Central memory CD8-positive, alpha-beta T cell (primary cell): ENCODE results near the gene LAMP2.

Experiments
- ATAC-seq: fragments of 150-1000 bp; cut with Tn5 transposase; replicated peaks from 2 replicates; pipeline ENCODE4 v1.10.0; 2022; ENCODE audit warnings: mild to moderate bottlenecking, moderate FRiP score, moderate number of reproducible peaks; ENCODE audit not compliant: poor library complexity, severe bottlenecking; ENCODE audit errors: extremely low read depth
- DNase-seq, 2 donors: peaks; one replicate each; pipeline ENCODE4 v3.0.0; 2021; ENCODE audit warnings: low spot score in 2 of 2
- H3K27ac Mint-ChIP-seq: one replicate; pipeline ENCODE4 v1.8.0; 2022; ENCODE audit warnings: low read depth, mild to moderate bottlenecking, moderate library complexity, mixed read lengths
- H3K27me3 Mint-ChIP-seq: one replicate; pipeline ENCODE4 v1.8.0; 2022; ENCODE audit warnings: mixed read lengths
- H3K36me3 Mint-ChIP-seq: one replicate; pipeline ENCODE4 v1.8.0; 2022; ENCODE audit warnings: mild to moderate bottlenecking, moderate library complexity, mixed read lengths; ENCODE audit not compliant: insufficient read depth
- H3K4me1 Mint-ChIP-seq: one replicate; pipeline ENCODE4 v1.8.0; 2022; ENCODE audit warnings: mixed read lengths
- H3K4me3 Mint-ChIP-seq: one replicate; pipeline ENCODE4 v1.8.0; 2022; ENCODE audit warnings: mild to moderate bottlenecking, moderate library complexity, mixed read lengths
- H3K9me3 Mint-ChIP-seq: one replicate; pipeline ENCODE4 v1.8.0; 2022; ENCODE audit warnings: mixed read lengths

The LAMP2 gene

GRCh38 chrX:120450163-120450562, 18.9 kb downstream of the LAMP2 start:
- Mint-ChIP-seq H3K4me1 (peaks cover 6% of the 10 kb centered on the region), H3K27me3 (no peaks in the 10 kb centered on the region), H3K27ac (no peak overlapping the region), H3K9me3 (no peaks in the 10 kb centered on the region), H3K4me3 (no peak overlapping the region), H3K36me3 (peaks cover 26% of the 10 kb centered on the region)
- ATAC-seq: no peak
- DNase-seq: no peak

DNA sequence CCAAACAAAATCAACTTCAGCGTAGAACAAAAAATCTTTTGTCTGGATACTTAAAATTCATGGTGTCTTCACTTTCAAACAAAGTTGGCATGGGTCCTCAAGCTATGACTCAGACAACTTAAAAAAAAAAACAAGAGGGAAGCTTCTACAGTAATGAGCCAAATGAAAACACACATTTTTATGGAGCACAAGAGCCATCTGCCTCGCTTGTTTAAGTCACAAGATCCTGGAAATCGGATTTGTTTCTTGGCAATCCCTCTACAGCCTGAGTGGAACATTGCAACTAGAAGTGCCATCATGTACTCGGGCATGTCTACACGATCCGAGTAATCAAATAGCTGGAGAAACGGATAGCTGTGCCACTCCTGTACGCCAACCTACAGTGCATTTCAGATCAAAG, 22.6 kb downstream of the LAMP2 start:
- H3K27ac Mint-ChIP-seq: no peak overlapping the region
- H3K36me3 Mint-ChIP-seq: peaks cover 37% of the 10 kb centered on the region
- no peaks in the 10 kb centered on the region for H3K27me3 Mint-ChIP-seq
- H3K4me1 Mint-ChIP-seq: peaks cover 5% of the 10 kb centered on the region
- H3K9me3 Mint-ChIP-seq: no peaks in the 10 kb centered on the region
- DNase-seq (no peak), ATAC-seq (no peak)
- no peak overlapping the region for H3K4me3 Mint-ChIP-seq

- H3K27me3 Mint-ChIP-seq: no peaks in the 10 kb centered on the region
- H3K4me1 Mint-ChIP-seq: peaks cover 5% of the 10 kb centered on the region
- no peak overlapping the region for H3K4me3 Mint-ChIP-seq
Observed at GRCh38 chrX:120439921-120440320, 29.2 kb downstream of the LAMP2 start.

GRCh38 chrX:120429776-120430540, 39.1 kb downstream of the LAMP2 start:
- DNase-seq (no peak), ATAC-seq (no peak)
- Mint-ChIP-seq H3K4me1 (peaks cover 12% of the 10 kb centered on the region), H3K27ac (peak overlapping the region; percentile 56), H3K4me3 (no peak overlapping the region), H3K36me3 (peaks cover 3% of the 10 kb centered on the region), H3K27me3 (no peaks in the 10 kb centered on the region), H3K9me3 (no peaks in the 10 kb centered on the region)

More at GRCh38 chrX:120439921-120440320, 29.2 kb downstream of the LAMP2 start:
- Mint-ChIP-seq H3K9me3 (no peaks in the 10 kb centered on the region), H3K27ac (no peak overlapping the region), H3K36me3 (peaks cover 24% of the 10 kb centered on the region)
- ATAC-seq: no peak
- DNase-seq: no peak

- H3K4me3 Mint-ChIP-seq: no peak overlapping the region
- H3K27ac Mint-ChIP-seq: no peak overlapping the region
- H3K9me3 Mint-ChIP-seq: no peaks in the 10 kb centered on the region
Observed at GRCh38 chrX:120428309-120428708, 40.8 kb downstream of the LAMP2 start.

DNA sequence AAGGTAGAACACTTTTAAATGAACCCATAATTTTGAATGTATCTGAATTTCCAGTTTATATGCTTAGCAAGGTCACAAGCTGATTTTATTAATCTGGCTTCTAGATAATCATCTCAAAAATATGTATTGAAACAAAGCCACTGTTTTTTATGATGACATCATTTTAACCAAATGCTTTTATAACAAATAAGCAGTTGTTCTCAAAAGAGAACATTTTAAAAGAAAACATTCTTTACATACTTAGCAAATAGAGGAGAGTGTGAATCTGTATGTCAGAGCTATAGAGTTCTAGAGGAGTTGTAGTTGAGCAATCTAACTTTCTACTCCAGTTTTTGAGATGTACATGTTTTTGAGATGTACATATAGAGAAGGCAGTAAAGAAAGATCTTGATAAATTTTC, 42.5 kb downstream of the LAMP2 start:
- no peak for ATAC-seq

More at GRCh38 chrX:120428309-120428708, 40.8 kb downstream of the LAMP2 start:
- DNase-seq: no peak
- H3K27me3 Mint-ChIP-seq: no peaks in the 10 kb centered on the region
- H3K4me1 Mint-ChIP-seq: peaks cover 12% of the 10 kb centered on the region
- peaks cover 5% of the 10 kb centered on the region for H3K36me3 Mint-ChIP-seq
- ATAC-seq: no peak

GRCh38 chrX:120419463-120419862, 49.6 kb downstream of the LAMP2 start:
- DNase-seq (no peak), ATAC-seq (no peak)
- H3K4me3 Mint-ChIP-seq: no peak overlapping the region
- no peaks in the 10 kb centered on the region for H3K27me3 Mint-ChIP-seq
- H3K27ac Mint-ChIP-seq: no peak overlapping the region
- H3K36me3 Mint-ChIP-seq: peaks cover 3% of the 10 kb centered on the region
- no peaks in the 10 kb centered on the region for H3K9me3 Mint-ChIP-seq
- H3K4me1 Mint-ChIP-seq: no peaks in the 10 kb centered on the region

More for the DNA sequence above, 42.5 kb downstream of the LAMP2 start:
- H3K9me3 Mint-ChIP-seq: no peaks in the 10 kb centered on the region
- peaks cover 3% of the 10 kb centered on the region for H3K36me3 Mint-ChIP-seq
- H3K4me3 Mint-ChIP-seq: no peak overlapping the region
- H3K27me3 Mint-ChIP-seq: no peaks in the 10 kb centered on the region
- peaks cover 5% of the 10 kb centered on the region for H3K4me1 Mint-ChIP-seq
- no peak overlapping the region for H3K27ac Mint-ChIP-seq
- DNase-seq: no peak

DNA sequence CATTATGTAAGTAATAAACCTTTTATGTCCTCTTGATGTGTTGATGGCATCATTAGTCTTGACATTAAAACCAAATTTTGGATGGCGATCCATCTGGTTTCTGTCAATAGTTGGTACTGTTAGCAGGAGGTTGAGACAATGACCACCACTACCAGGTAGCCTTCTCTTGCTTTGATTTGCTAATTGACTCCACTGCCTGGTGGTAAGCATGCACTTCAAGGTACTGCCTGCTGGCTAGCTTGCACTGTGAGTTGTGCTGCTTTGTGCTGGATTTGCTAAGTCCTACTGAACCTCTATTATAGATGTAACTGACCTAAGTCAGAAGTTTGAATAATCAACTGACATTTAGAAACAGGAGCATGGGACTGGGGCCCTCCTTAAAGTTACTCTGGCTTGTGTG, 60.9 kb downstream of the LAMP2 start:
- Mint-ChIP-seq H3K4me3 (no peak overlapping the region), H3K9me3 (no peaks in the 10 kb centered on the region), H3K4me1 (no peaks in the 10 kb centered on the region), H3K36me3 (no peaks in the 10 kb centered on the region), H3K27ac (no peak overlapping the region), H3K27me3 (peaks cover 15% of the 10 kb centered on the region)
- no peak for ATAC-seq
- no peak for DNase-seq

GRCh38 chrX:120406638-120407037, 62.5 kb downstream of the LAMP2 start:
- no peaks in the 10 kb centered on the region for H3K4me1 Mint-ChIP-seq
- no peak for ATAC-seq
- H3K9me3 Mint-ChIP-seq: no peaks in the 10 kb centered on the region
- H3K27me3 Mint-ChIP-seq: peaks cover 15% of the 10 kb centered on the region
- no peaks in the 10 kb centered on the region for H3K36me3 Mint-ChIP-seq
- H3K27ac Mint-ChIP-seq: no peak overlapping the region
- DNase-seq: no peak
- H3K4me3 Mint-ChIP-seq: no peak overlapping the region

- Mint-ChIP-seq H3K4me3 (no peak overlapping the region), H3K36me3 (no peaks in the 10 kb centered on the region), H3K9me3 (no peaks in the 10 kb centered on the region), H3K4me1 (no peaks in the 10 kb centered on the region), H3K27me3 (no peaks in the 10 kb centered on the region), H3K27ac (no peak overlapping the region)
- no peak for DNase-seq
- no peak for ATAC-seq
Observed at GRCh38 chrX:120402369-120402768, 66.7 kb downstream of the LAMP2 start.

DNA sequence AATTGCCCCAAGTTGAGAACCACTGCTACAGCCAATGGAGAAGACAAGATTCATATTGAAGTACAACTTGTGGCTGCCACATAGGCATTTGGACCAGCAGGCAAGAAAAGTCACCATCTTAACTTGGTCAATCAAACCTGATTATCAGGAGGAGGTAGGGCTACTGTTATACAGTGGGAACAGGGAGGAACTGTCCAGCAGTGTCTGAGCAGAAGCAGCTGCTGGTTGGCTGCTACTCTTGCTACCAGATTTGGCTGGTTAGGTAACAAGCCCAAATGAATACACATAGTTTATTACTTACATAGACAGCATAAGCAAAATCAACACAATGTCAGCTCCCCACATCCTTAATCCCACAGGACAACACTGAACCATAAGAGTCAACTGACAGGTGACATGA, 67.8 kb downstream of the LAMP2 start:
- no peaks in the 10 kb centered on the region for H3K27me3 Mint-ChIP-seq
- H3K4me3 Mint-ChIP-seq: no peak overlapping the region
- ATAC-seq: no peak
- H3K4me1 Mint-ChIP-seq: no peaks in the 10 kb centered on the region
- H3K36me3 Mint-ChIP-seq: no peaks in the 10 kb centered on the region
- DNase-seq: no peak
- H3K9me3 Mint-ChIP-seq: no peaks in the 10 kb centered on the region
- no peak overlapping the region for H3K27ac Mint-ChIP-seq

GRCh38 chrX:120380699-120381098, 88.4 kb downstream of the LAMP2 start:
- Mint-ChIP-seq H3K27ac (no peak overlapping the region), H3K4me1 (peaks cover 4% of the 10 kb centered on the region), H3K36me3 (peaks cover 2% of the 10 kb centered on the region), H3K4me3 (no peak overlapping the region), H3K27me3 (peaks cover 18% of the 10 kb centered on the region), H3K9me3 (no peaks in the 10 kb centered on the region)
- ATAC-seq: no peak
- peak in 1 of 2 donors; percentile 9 for DNase-seq

- Mint-ChIP-seq H3K4me1 (peaks cover 4% of the 10 kb centered on the region), H3K4me3 (no peak overlapping the region), H3K36me3 (peaks cover 2% of the 10 kb centered on the region), H3K27ac (no peak overlapping the region), H3K9me3 (no peaks in the 10 kb centered on the region), H3K27me3 (peaks cover 18% of the 10 kb centered on the region)
- ATAC-seq (no peak), DNase-seq (no peak)
Observed at GRCh38 chrX:120379937-120380681, 89.0 kb downstream of the LAMP2 start.
